HepG2 (cell line): ENCODE measurements around the gene GPN1. TPM values are rescaled to one million over a fixed set of nuclear protein-coding genes. Genes with fewer than 3 reads are reported as not detected.

Experiments
- CENPX ChIP-seq: sonication (generic); formaldehyde crosslinking; IDR thresholded peaks from 2 replicates; pipeline ENCODE4 v1.9.0; 2021; ENCODE audit warnings: mild to moderate bottlenecking, missing genetic modification reagents, moderate library complexity
- EP300 ChIP-seq, 3 experiments: sonication (generic) in 1 of 3; formaldehyde crosslinking in 1 of 3; IDR thresholded peaks; 2 replicates each; pipeline versions ENCODE4 v1.5.1 to v1.6.1; 2011 to 2020; ENCODE audit warnings: low read depth in 2 of 3, low read length in 2 of 3, borderline replicate concordance in 1 of 3, improper control_type of control experiment in 1 of 3, mild to moderate bottlenecking in 1 of 3, missing genetic modification reagents in 1 of 3, moderate library complexity in 1 of 3
- GATAD1 ChIP-seq: IDR thresholded peaks from 2 replicates; pipeline ENCODE4 v1.6.1; 2016; ENCODE audit warnings: missing genetic modification reagents, missing compliant biosample characterization
- HES4 ChIP-seq: sonication (generic); formaldehyde crosslinking; IDR thresholded peaks from 2 replicates; pipeline ENCODE4 v1.9.0; 2021; ENCODE audit warnings: mild to moderate bottlenecking, missing genetic modification reagents, borderline replicate concordance
- JUND ChIP-seq: sonication (generic); formaldehyde crosslinking; IDR thresholded peaks from 2 replicates; pipeline ENCODE4 v1.8.0; 2022; ENCODE audit warnings: mild to moderate bottlenecking, missing genetic modification reagents
- KDM5B ChIP-seq: sonication (generic); formaldehyde crosslinking; IDR thresholded peaks from 2 replicates; pipeline ENCODE4 v1.4.0; 2020; ENCODE audit warnings: missing genetic modification reagents, mild to moderate bottlenecking, borderline replicate concordance
- MTA3 ChIP-seq: sonication (generic); formaldehyde crosslinking; IDR thresholded peaks from 2 replicates; pipeline ENCODE4 v1.4.0; 2020; ENCODE audit warnings: missing genetic modification reagents
- NAIF1 ChIP-seq: sonication (generic); formaldehyde crosslinking; IDR thresholded peaks from 2 replicates; pipeline ENCODE4 v1.5.0; 2020; ENCODE audit warnings: mild to moderate bottlenecking, missing genetic modification reagents, borderline replicate concordance
- PTBP1 ChIP-seq: fragments of 200-400 bp; formaldehyde crosslinking; IDR thresholded peaks from 2 replicates; pipeline ENCODE4 v1.6.1; 2018; ENCODE audit warnings: low read length, low read depth; ENCODE audit not compliant: poor library complexity, severe bottlenecking
- RAD21 ChIP-seq: fragments of 450-650 bp; formaldehyde crosslinking; IDR thresholded peaks from 2 replicates; pipeline ENCODE4 v1.5.0; 2020; ENCODE audit warnings: mild to moderate bottlenecking
- RARA ChIP-seq: IDR thresholded peaks from 2 replicates; pipeline ENCODE4 v1.6.1; 2016; ENCODE audit warnings: missing genetic modification reagents, missing compliant biosample characterization
- SNAPC2 ChIP-seq: sonication (generic); formaldehyde crosslinking; IDR thresholded peaks from 2 replicates; pipeline ENCODE4 v1.8.1; 2022; ENCODE audit warnings: mild to moderate bottlenecking, missing genetic modification reagents
- SRSF1 ChIP-seq: fragments of 200-400 bp; formaldehyde crosslinking; optimal IDR thresholded peaks from 2 replicates; pipeline ENCODE3; 2017; ENCODE audit warnings: mild to moderate bottlenecking, low read depth, low read length, moderate library complexity
- WIZ ChIP-seq: sonication (generic); formaldehyde crosslinking; IDR thresholded peaks from 2 replicates; pipeline ENCODE4 v1.5.1; 2020; ENCODE audit warnings: mild to moderate bottlenecking, missing genetic modification reagents
- ZC3H13 ChIP-seq: sonication (generic); formaldehyde crosslinking; IDR thresholded peaks from 2 replicates; pipeline ENCODE4 v1.8.1; 2023; ENCODE audit warnings: mild to moderate bottlenecking, missing genetic modification reagents, moderate library complexity
- ZFP41 ChIP-seq: sonication (generic); formaldehyde crosslinking; IDR thresholded peaks from 2 replicates; pipeline ENCODE4 v1.4.0; 2020; ENCODE audit warnings: mild to moderate bottlenecking, missing genetic modification reagents, borderline replicate concordance
- ZSCAN9 ChIP-seq: IDR thresholded peaks from 2 replicates; pipeline ENCODE4 v1.6.1; 2016; ENCODE audit warnings: borderline replicate concordance
- polyA plus RNA-seq, 8 experiments: library from polyadenylated mRNA; depleted of rRNA in 3 of 8; stranded (reverse) in 7 of 8; unstranded in 1 of 8; fragments of >200 nt; fragmentation: Illumina TruSeq in 4 of 8; extraction: Trizol in 4 of 8; gene quantifications; 2 replicates each; pipeline versions ENCODE4 v1.2.1 to v1.2.3, GENCODE V29; 2011 to 2016; ENCODE audit warnings: low read depth in 4 of 8, missing spikeins in 1 of 8, mixed read lengths in 1 of 8; ENCODE audit not compliant: insufficient read depth in 1 of 8
- total RNA-seq, 5 experiments: library from RNA; depleted of rRNA; stranded (reverse); fragments of >200 nt; fragmentation: Illumina TruSeq; extraction: Trizol; gene quantifications; 2 replicates each; pipeline ENCODE4 v1.2.3, GENCODE V29; 2016; ENCODE audit warnings: low read depth in 1 of 5
- TF ChIP-seq, protein P1 (sequence below): sonication (generic); formaldehyde crosslinking; IDR thresholded peaks from 2 replicates; pipeline ENCODE4 v1.8.1; 2023; ENCODE audit warnings: mild to moderate bottlenecking, missing genetic modification reagents
- TF ChIP-seq, protein P2 (sequence below): sonication (generic); formaldehyde crosslinking; IDR thresholded peaks from 2 replicates; pipeline ENCODE4 v1.8.0; 2022; ENCODE audit warnings: mild to moderate bottlenecking, missing genetic modification reagents
- TF ChIP-seq, protein P3 (sequence below): sonication (generic); formaldehyde crosslinking; IDR thresholded peaks from 2 replicates; pipeline ENCODE4 v1.5.1; 2020; ENCODE audit warnings: mild to moderate bottlenecking, missing genetic modification reagents, borderline replicate concordance
- TF ChIP-seq, protein P4 (sequence below): sonication (generic); formaldehyde crosslinking; IDR thresholded peaks from 2 replicates; pipeline ENCODE4 v1.4.0; 2020; ENCODE audit warnings: missing genetic modification reagents, mild to moderate bottlenecking, borderline replicate concordance

Gene GPN1
- total and polyA plus RNA-seq, 2 of the 13 experiments (the other 11 are each of a cell fraction or from before 2014, with no cell fraction given) = 54.5 to 62.7 TPM

GRCh38 chr2:27663285-27664153 is 34.7 kb downstream of the GPN1 start, which contains the start of the genes SLC4A1AP and SUPT7L (continued):
- TF ChIP-seq, protein P1, sequence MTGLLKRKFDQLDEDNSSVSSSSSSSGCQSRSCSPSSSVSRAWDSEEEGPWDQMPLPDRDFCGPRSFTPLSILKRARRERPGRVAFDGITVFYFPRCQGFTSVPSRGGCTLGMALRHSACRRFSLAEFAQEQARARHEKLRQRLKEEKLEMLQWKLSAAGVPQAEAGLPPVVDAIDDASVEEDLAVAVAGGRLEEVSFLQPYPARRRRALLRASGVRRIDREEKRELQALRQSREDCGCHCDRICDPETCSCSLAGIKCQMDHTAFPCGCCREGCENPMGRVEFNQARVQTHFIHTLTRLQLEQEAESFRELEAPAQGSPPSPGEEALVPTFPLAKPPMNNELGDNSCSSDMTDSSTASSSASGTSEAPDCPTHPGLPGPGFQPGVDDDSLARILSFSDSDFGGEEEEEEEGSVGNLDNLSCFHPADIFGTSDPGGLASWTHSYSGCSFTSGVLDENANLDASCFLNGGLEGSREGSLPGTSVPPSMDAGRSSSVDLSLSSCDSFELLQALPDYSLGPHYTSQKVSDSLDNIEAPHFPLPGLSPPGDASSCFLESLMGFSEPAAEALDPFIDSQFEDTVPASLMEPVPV (CRISPR knock-in tag) = peak; percentile 94
- no peak for TF ChIP-seq PTBP1
- no peak for TF ChIP-seq ZFP41 (CRISPR knock-in tag)
- no peak; the same call in none of the 2 replicates for TF ChIP-seq HES4
- peak; percentile 98 for TF ChIP-seq ZSCAN9 (CRISPR knock-in tag)
- no peak for TF ChIP-seq CENPX (CRISPR knock-in tag)
- TF ChIP-seq RARA = peak; percentile 22; the same call in 1 of the 2 replicates
- TF ChIP-seq SNAPC2 (CRISPR knock-in tag) = peak; percentile 79; the same call in 1 of the 2 replicates
- TF ChIP-seq WIZ = no peak; the same call in 1 of the 2 replicates
- TF ChIP-seq SRSF1 = peak; percentile 62
- TF ChIP-seq GATAD1 (CRISPR knock-in tag) = peak; percentile 100
- TF ChIP-seq ZC3H13 (CRISPR knock-in tag) = 0 out of 2 replicates have a peak, but pooled peaks have one; percentile 81
- TF ChIP-seq KDM5B = peak; percentile 78; the same call in 1 of the 2 replicates
- TF ChIP-seq RAD21 (CRISPR knock-in tag) = no peak
- TF ChIP-seq MTA3 = 0 out of 2 replicates have a peak, but pooled peaks have one; percentile 56
- TF ChIP-seq, protein P2, sequence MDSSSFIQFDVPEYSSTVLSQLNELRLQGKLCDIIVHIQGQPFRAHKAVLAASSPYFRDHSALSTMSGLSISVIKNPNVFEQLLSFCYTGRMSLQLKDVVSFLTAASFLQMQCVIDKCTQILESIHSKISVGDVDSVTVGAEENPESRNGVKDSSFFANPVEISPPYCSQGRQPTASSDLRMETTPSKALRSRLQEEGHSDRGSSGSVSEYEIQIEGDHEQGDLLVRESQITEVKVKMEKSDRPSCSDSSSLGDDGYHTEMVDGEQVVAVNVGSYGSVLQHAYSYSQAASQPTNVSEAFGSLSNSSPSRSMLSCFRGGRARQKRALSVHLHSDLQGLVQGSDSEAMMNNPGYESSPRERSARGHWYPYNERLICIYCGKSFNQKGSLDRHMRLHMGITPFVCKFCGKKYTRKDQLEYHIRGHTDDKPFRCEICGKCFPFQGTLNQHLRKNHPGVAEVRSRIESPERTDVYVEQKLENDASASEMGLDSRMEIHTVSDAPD (CRISPR knock-in tag) = no peak; the same call in 1 of the 2 replicates
- TF ChIP-seq NAIF1 (CRISPR knock-in tag) = peak; percentile 79; the same call in 1 of the 2 replicates
- TF ChIP-seq JUND (CRISPR knock-in tag) = peak; percentile 75; the same call in 1 of the 2 replicates
- TF ChIP-seq, protein P3, sequence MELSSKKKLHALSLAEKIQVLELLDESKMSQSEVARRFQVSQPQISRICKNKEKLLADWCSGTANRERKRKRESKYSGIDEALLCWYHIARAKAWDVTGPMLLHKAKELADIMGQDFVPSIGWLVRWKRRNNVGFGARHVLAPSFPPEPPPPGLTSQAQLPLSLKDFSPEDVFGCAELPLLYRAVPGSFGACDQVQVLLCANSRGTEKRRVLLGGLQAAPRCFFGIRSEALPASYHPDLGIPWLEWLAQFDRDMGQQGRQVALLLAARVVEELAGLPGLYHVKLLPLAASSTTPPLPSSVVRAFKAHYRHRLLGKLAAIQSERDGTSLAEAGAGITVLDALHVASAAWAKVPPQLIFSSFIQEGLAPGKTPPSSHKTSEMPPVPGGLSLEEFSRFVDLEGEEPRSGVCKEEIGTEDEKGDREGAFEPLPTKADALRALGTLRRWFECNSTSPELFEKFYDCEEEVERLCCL = peak; percentile 29
- no peak for TF ChIP-seq EP300 (IDR thresholded peaks at IDR 0.05; ENCODE audit: low read depth in 2 of 2, low read length in 2 of 2)
- no peak; the same call in 1 of the 2 replicates for TF ChIP-seq EP300 (CRISPR knock-in tag; IDR thresholded peaks at IDR 0.05; ENCODE audit: borderline replicate concordance)
- TF ChIP-seq, protein P4, sequence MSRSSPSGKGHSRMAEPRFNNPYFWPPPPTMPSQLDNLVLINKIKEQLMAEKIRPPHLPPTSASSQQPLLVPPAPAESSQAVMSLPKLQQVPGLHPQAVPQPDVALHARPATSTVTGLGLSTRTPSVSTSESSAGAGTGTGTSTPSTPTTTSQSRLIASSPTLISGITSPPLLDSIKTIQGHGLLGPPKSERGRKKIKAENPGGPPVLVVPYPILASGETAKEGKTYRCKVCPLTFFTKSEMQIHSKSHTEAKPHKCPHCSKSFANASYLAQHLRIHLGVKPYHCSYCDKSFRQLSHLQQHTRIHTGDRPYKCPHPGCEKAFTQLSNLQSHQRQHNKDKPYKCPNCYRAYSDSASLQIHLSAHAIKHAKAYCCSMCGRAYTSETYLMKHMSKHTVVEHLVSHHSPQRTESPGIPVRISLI (CRISPR knock-in tag) = peak; percentile 59
